ENCODE measurements around the gene MCC. TPM values are rescaled to one million over a fixed set of nuclear protein-coding genes. Genes with fewer than 3 reads are reported as not detected.

Gene MCC
- total and polyA plus RNA-seq, 4 donors = 9.0 to 47.3 (median 14.7) TPM

DNA sequence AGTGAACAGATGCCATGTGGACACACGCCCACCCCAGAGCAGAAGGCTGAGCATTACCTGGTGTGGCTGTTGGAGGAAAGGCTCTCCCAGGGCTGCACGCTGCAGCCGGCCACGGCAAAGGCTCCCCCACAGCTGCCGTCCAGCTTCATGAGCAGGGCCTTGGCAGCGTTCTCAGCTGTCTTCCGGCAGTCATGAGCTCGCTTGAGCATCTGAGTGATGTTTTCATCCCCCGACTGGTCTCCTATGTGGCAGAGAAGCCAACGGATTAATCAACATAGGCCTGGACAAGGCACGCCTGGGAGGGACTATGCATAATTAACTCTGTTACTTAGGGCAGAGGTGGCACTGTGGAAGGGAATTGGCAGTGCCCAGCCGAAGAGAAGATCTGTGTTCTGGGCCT lies 424.3 kb downstream of the MCC start:
- H3K9me3 ChIP-seq (ENCODE audit: control insufficient read depth in 4 of 4, low read length in 3 of 4) = no peaks in the 10 kb centered on the region
- H3K4me1 ChIP-seq (ENCODE audit: control insufficient read depth in 4 of 4, insufficient read depth in 4 of 4, low read length in 3 of 4) = no peaks in the 10 kb centered on the region
- H3K9ac ChIP-seq (ENCODE audit: low read depth in 1 of 2, low read length in 2 of 2) = no peak overlapping the region
- H3K27me3 ChIP-seq (ENCODE audit: control insufficient read depth in 4 of 4, insufficient read depth in 4 of 4, low read length in 3 of 4) = no peaks in the 10 kb centered on the region
- H3K27ac ChIP-seq (ENCODE audit: low read depth in 1 of 2, low read length in 2 of 2) = no peak overlapping the region
- peaks cover 9 to 57% (median 45%) of the 10 kb centered on the region in 4 donors for H3K36me3 ChIP-seq (ENCODE audit: control insufficient read depth in 4 of 4, insufficient read depth in 3 of 4, low read depth in 1 of 4, low read length in 3 of 4)
- 88% methylated on average over 12 of the region's 12 CpGs for WGBS
- TF ChIP-seq, protein P1, sequence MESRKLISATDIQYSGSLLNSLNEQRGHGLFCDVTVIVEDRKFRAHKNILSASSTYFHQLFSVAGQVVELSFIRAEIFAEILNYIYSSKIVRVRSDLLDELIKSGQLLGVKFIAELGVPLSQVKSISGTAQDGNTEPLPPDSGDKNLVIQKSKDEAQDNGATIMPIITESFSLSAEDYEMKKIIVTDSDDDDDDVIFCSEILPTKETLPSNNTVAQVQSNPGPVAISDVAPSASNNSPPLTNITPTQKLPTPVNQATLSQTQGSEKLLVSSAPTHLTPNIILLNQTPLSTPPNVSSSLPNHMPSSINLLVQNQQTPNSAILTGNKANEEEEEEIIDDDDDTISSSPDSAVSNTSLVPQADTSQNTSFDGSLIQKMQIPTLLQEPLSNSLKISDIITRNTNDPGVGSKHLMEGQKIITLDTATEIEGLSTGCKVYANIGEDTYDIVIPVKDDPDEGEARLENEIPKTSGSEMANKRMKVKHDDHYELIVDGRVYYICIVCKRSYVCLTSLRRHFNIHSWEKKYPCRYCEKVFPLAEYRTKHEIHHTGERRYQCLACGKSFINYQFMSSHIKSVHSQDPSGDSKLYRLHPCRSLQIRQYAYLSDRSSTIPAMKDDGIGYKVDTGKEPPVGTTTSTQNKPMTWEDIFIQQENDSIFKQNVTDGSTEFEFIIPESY (IDR thresholded peaks at IDR 0.05) = no peak
- no peak for TF ChIP-seq EGR1 (IDR thresholded peaks at IDR 0.05; ENCODE audit: low read depth in 2 of 2)
- TF ChIP-seq MAX (IDR thresholded peaks at IDR 0.05) = no peak
- no peak for TF ChIP-seq HNF4A (conservative IDR thresholded peaks at IDR 0.05)
- TF ChIP-seq CTCF (IDR thresholded peaks at IDR 0.05; ENCODE audit: low read depth, low read length, missing input control) = no peak
- TF ChIP-seq TAF1 (conservative IDR thresholded peaks at IDR 0.05) = no peak
- no peak for TF ChIP-seq REST (IDR thresholded peaks at IDR 0.05)
- TF ChIP-seq HNF4G (IDR thresholded peaks at IDR 0.05) = no peak
- no peak for TF ChIP-seq FOXA1 (IDR thresholded peaks at IDR 0.05)
- TF ChIP-seq NR2F2 (IDR thresholded peaks at IDR 0.05) = no peak
- no peak for TF ChIP-seq JUND (IDR thresholded peaks at IDR 0.05)
- no peak for DNase-seq (ENCODE audit: low spot score)
- H3K4me3 ChIP-seq (ENCODE audit: low read depth in 1 of 3, low read length in 3 of 3) = no peak overlapping the region

DNA sequence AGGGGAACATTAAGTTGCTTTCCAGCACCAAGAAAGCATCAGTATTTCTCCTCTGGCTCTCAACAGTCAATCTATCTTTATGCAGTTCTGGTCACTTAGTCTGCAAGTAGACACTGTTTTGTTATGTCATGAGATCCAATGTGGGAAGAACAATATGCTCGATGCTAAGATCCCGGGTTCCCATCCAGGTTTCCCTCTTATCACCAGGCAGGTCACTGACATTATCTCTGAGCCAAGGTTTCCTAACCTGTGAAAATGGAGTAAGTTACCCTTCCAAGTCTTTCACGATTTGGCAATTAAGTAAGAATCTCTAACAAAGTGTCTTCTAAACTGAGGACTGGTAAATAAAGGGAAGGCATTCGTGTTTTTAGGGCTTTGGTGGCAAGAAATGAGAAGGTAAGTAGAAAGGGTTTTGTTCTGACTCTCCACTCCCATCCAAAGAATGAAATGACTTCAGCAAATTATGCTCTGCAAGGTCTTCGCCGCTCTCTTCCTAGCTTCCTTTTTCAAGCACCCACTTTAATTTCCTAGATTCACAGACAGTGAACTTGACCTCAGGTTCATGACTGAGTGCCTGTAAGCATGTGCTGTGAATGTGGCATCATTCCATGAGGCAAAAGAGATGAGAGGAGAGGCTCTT lies 425.3 kb downstream of the MCC start:
- no peaks in the 10 kb centered on the region for H3K27me3 ChIP-seq (ENCODE audit: control insufficient read depth in 4 of 4, insufficient read depth in 4 of 4, low read length in 3 of 4)
- H3K9me3 ChIP-seq (ENCODE audit: control insufficient read depth in 4 of 4, low read length in 3 of 4) = no peaks in the 10 kb centered on the region
- TF ChIP-seq EGR1 (IDR thresholded peaks at IDR 0.05; ENCODE audit: low read depth in 2 of 2) (no peak), FOXA1 (IDR thresholded peaks at IDR 0.05) (no peak), HNF4G (IDR thresholded peaks at IDR 0.05) (no peak), SP1 (IDR thresholded peaks at IDR 0.05) (no peak)
- TF ChIP-seq, protein P1 (IDR thresholded peaks at IDR 0.05) = no peak
- no peak for DNase-seq (ENCODE audit: low spot score)
- no peak overlapping the region for H3K9ac ChIP-seq (ENCODE audit: low read depth in 1 of 2, low read length in 2 of 2)
- WGBS = 57% methylated on average over 6 of the region's 6 CpGs
- no peaks in the 10 kb centered on the region for H3K4me1 ChIP-seq (ENCODE audit: control insufficient read depth in 4 of 4, insufficient read depth in 4 of 4, low read length in 3 of 4)
- no peak overlapping the region for H3K4me3 ChIP-seq (ENCODE audit: low read depth in 1 of 3, low read length in 3 of 3)
- peaks cover 8 to 57% (median 43%) of the 10 kb centered on the region in 4 donors for H3K36me3 ChIP-seq (ENCODE audit: control insufficient read depth in 4 of 4, insufficient read depth in 3 of 4, low read depth in 1 of 4, low read length in 3 of 4)
- no peak overlapping the region for H3K27ac ChIP-seq (ENCODE audit: low read depth in 1 of 2, low read length in 2 of 2)

Data from liver (tissue), 9 donors.